ENCODE data around the gene PRSS2.

The PRSS2 gene

DNA sequence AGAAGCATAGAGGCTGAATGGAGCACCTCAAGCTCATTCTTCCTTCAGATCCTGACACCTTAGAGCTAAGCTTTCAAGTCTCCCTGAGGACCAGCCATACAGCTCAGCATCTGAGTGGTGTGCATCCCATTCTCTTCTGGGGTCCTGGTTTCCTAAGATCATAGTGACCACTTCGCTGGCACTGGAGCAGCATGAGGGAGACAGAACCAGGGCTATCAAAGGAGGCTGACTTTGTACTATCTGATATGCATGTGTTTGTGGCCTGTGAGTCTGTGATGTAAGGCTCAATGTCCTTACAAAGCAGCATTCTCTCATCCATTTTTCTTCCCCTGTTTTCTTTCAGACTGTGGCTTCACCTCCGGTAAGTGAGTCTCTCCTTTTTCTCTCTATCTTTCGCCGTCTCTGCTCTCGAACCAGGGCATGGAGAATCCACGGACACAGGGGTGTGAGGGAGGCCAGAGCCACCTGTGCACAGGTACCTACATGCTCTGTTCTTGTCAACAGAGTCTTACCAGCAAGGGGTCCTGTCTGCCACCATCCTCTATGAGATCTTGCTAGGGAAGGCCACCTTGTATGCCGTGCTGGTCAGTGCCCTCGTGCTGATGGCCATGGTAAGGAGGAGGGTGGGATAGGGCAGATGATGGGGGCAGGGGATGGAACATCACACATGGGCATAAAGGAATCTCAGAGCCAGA, 31.0 kb downstream of the PRSS2 start:
- DNase-seq (ENCODE audit: low read depth): no peak

DNA sequence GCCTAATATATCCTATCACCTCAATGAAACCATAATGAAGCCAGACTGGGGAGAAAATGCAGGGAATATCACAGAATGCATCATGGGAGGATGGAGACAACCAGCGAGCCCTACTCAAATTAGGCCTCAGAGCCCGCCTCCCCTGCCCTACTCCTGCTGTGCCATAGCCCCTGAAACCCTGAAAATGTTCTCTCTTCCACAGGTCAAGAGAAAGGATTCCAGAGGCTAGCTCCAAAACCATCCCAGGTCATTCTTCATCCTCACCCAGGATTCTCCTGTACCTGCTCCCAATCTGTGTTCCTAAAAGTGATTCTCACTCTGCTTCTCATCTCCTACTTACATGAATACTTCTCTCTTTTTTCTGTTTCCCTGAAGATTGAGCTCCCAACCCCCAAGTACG, 31.5 kb downstream of the PRSS2 start:
- DNase-seq (ENCODE audit: low read depth): no peak

DNA sequence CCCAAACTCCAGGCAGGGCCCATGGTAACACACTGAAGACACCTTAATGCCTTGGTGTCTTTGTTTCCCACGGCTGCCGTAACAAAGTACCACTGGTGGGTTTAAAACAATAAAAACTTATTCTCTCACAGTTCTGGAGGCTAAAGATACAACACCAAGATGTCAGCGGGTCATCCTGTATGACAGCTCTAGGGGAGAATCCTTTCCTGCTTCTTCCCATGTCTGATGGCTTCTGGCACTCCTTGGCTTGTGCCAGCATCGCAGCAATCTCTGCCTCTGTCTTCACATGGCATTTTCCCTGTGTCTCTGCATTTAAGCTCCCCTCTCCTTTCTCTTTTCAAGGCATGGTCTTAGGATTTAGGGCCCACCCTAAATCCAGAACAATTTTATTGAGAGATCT, 33.1 kb downstream of the PRSS2 start:
- DNase-seq (ENCODE audit: low read depth): no peak

DNA sequence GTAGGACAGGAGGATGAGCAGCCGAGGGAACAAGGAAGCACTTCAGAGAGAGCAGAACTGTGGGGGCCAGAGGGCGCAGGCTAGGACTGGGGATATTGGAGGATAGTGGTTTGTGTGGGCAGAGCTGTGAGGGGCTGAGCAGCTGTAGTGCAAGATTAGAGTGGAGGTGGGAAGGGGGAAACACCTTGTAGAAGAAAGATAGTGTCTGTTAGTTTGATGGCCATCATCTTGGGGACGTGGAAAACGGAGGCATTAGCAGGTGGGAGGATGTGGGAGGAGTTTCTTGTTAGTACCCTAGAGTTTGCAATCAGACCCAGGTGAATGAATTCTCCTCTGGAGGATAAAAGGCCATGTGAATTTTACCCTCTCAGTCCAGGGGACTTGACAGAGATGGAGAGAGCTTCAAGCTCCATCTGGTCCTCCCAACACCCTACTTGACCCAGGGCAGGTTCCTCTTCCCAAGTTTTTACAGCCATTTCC, 34.0 kb downstream of the PRSS2 start:
- DNase-seq (ENCODE audit: low read depth): no peak

DNA sequence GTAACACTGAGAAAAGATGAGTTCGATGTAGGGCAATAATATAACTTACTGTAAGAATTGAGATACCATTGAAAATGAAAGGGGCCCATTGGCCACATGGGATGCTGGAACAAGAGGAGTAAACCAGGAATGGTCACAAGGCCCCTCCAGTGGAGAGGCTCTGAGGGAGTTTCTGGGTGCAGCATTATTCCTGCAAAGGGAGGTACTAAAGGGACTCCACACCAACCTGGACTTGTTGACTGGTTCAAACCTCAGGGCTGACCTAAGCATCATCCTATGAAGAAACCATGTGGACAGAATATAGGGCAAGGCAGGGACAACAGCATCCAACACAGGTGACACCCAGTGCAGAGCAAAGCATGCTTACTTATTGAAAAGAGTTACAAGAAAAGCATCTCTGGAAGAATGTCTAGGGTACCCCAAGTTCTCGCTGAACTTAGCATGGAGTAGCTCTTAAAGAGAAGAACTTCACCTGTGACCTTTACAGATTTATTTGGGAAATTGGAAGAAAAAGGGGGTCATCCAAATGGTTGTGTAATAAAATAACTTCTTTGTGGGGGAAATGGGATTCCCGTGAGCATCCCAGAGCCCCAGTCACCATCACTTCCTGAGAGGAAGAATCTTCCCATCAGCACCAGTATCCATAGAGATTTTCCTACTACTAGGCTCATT, 34.7 kb downstream of the PRSS2 start:
- DNase-seq (ENCODE audit: low read depth): no peak

DNA sequence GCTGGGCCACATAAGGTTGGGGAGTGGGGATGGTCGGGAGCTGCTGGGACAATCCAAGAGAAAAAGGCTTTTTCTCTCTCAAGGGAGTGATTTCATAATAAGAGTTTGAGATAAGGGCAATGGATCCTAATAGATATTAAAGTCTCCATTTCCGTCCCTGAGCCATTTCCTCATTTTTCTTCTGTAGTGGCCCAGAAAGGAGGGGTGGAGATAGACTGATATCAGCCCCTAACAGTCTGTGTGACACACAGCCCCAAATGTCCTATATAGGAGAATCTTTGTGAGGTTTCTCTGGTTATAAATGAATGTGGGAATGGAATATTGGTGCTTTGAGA, 35.2 kb downstream of the PRSS2 start:
- DNase-seq (ENCODE audit: low read depth): no peak

DNA sequence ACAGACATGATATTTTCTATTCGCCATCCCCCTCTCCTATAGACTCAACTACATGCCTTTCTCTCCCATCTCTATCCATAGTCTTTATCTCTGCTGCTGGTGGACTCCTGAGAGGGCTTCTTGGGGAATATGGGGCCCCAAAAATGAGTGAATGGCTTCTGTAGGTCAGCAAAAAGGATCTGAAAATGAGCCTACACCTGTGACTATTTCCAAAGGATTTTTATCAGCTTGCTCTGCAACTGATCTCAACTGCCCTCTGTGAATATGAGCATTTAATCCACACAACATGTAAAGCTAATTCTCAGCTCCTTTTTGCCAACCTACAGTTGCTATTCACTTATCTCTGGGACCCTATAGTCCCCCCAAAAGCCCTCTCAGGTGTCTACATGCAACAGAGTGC, 36.2 kb downstream of the PRSS2 start:
- no peak for DNase-seq (ENCODE audit: low read depth)

DNA sequence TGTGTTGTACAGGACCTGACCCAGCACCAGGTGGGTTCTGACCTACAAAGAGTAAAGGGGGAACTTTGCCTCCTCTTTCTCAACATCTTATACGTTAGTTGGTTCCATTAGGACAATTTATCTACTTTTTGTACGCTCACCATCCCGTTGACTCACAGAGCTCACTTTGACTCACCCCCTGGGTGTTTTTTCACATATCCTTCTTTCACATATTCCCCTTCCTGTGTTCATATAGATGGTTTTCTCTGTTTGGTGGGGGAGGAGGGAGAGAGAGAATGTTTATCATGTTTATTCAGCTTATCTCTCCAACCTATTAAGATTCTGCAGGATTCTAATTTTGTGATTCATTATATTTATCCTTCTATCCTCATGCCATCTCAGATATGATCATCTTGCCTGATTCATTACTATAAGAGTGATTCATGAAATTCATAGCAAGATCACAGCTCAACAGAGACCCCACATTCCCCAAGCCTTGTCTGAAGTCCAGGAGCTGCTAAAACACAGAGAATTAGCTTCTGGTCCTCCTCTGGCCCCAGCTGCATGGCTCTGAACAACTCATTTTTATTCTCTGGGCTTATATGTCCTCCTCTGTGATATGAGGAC, 37.2 kb downstream of the PRSS2 start:
- DNase-seq (ENCODE audit: low read depth): no peak

DNA sequence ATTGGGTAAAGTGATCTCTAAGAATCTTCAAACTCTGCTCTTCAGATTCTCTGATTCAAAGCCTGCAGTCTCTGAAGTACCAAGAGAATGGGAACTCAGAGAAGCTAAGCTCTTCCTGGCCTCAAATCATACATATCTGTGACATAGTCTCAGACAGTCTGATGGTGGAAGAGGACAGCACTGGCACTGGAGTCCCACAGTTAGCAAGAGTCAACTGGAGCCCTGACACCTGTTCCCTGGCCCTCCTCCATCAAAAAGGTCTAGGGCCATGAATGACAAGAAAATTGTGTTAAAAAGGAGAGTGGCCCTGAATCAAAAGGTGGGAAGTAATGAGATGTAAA, 37.7 kb downstream of the PRSS2 start:
- DNase-seq (ENCODE audit: low read depth): no peak

DNA sequence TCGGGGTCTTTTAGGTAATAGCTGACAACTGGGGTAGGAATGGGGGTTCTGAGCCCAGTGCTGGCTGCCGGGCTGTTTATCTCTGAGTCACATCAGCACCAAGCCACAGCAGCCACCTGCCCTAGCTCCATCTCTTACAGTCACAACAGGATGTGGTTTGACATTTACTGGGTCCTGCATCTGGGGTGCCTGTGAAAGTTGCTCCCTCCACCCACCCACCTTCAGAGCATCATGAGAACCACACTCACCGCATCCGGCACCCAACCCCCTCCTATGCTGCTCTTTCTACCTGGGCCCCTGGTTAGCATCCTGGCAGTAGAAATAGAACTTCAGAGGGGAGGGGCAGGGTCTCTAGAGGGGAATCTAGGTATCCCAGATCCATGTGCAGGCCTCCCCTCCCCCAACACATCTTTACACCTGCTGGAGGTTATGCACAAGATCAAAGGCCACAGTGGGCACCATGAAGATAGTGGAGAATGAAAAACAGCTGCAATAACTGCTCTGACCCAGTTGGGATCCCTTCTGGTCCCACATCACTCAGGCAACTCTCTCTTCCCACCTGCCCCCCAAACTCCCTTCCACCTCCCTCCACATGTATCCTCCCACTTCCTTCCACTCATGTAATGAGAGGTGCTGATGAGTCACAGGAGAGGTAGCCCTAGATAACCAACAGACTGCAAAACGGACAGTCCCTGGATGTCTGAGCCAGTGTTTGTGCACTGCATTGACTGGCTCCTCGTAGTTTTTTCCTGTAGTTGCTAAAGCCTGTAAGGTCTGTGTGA, 38.2 kb downstream of the PRSS2 start:
- peak; percentile 93 for DNase-seq (ENCODE audit: low read depth)

DNA sequence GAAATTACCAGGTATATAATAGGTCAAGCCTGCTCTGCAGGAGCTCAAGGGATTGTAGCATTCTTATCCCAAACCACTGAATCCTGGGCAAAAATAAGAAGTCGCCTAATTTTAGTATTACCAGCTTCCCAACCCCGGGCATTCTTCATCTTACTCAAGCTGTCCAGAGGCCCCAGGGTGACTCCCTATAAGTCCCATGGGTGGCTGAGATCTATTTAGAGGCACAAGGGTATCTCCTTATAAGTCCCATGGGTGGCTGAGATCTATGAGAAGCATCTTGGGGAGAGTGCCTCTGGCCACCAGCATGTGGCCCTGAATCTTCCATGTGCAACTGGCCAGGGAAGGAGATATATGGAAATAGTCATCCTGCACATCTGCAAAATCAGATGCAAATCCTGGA, 38.9 kb downstream of the PRSS2 start:
- no peak for DNase-seq (ENCODE audit: low read depth)

DNA sequence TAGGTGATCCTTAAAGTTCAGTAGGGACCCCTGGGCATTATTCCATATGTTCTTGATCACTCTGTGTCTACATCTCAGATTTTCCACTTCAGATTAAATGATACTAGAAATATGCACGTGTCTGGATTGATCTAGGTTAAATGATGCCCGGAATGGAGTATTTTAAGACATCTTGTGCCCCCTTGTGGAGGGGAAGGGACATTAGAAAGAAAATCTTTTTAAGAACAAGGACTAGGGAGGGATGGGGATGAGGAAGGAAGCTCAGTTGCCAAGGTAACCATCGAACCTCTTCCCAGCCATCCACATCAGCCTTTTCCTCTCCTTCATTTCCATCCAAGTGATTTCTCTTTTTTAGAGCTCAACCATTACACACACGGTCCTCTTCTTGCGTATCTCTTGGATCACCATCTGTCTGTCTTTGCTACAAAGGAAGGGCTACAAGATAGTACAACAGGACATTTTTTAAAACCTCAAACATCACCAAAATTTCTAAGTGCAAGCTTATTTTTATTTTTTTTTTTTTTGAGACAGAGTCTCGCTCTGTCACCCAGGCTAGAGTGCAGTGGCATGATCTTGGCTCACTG, 40.5 kb downstream of the PRSS2 start:
- DNase-seq (ENCODE audit: low read depth): no peak

DNA sequence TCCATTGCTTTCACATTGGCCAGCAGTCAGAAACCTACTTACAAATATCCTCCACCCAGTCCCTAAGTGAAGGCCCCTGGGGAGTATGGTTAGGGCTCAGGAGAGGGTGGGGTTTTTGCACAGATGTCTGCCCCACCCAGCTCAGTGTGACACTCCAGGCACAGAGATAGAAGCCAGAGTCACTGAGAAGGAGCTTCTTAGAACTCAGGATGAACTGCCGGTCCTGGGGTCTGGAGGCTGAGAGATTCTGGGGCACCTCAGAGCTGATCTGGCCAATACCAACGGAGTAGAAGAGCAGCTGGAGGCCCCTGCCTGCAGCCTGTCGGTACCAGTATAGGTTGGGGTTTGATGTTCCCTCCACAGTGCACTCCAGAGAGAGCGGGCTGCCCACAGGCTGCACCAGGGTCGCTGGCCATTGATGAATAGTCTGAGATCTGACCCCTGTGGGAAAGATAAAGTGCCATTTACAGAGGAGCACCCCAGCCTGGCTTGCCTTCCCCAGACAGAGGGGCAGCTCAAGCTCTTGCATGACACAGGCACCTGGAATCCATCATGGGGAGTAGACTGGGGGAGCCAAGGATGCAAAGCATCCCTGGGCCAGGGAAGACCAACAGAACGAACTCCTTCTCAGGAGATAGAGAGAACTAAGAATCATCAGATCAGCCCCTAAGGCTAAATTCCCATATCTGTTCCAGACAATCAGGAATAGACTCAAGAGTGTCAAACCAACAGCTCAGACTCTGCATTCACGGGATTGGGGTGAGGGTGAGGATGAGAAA, 41.9 kb downstream of the PRSS2 start:
- DNase-seq (ENCODE audit: low read depth): no peak

DNA sequence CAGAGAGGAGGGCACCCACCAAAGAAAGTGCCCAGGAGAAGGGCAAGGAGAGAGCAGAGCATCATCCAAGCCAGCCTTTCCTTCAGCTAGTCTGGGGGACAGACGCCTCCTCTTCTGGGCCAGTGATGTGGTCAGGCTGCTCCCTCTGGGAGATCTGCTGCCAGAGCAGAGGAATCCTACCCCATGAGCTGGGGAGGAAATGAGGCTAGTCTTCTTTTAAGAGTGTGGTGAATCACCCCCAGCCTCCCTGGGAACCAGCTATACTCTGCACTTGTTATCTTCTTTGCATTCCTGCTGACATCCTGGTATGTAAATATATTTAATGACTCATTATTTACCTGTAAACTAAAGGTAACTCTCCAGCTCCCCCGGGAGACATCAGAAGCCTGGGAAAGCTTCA, 42.5 kb downstream of the PRSS2 start:
- DNase-seq (ENCODE audit: low read depth): no peak

DNA sequence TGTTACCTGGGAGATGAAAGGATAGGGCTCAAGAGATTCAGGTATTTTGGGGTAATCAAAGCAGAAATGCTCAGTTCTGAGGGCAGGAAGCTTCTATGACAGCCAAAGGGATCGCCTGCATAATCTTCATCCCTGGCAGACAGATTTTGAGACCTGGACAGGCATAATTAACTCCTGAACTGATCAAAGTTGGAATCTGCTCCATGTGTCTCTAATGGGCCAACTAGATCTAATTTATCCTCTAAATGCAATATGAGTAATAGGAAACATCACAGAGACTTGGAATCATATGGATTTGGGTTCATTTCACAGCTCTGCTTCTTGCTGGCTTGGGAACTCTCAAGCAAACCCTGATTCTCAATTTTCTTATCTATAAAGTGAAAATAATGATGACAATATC, 42.9 kb downstream of the PRSS2 start:
- DNase-seq (ENCODE audit: low read depth): no peak

DNA sequence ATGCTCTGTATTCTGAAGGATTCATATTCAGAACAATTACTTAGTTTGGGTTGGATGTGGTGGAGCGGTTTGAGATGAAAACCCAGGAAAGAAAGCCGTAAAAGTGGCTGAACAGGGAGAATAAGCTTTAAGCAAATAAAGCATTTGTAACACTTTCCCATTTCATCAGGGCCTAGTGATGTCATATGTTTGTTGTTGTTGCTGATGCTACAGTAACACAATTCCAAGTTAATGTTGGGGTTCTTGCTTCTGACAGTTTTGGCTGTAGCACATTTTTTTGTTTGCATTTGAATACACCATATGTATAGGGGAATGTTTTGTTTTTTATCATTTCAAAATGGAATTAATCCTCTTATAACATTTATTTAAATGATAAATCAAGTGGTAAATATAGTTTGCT, 43.7 kb downstream of the PRSS2 start:
- DNase-seq (ENCODE audit: low read depth): no peak

DNA sequence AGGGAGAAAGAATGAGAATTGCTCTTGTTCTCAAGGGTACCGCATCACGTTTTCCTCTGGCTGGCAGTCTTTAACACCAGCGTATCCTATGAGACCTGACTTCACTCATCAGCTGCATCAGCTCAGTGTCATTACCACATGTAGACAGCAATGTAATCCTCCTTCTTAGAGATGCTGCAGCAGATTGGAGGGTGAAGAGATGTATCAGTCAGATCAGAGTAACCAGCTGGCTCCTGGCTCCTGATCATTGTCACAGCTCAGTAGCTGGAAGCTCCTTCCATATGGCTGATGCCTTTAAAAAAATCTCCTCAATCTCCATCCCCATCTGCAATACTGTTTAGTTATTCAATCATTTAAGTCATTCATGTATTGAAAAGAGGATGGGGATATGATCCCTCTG, 44.4 kb downstream of the PRSS2 start:
- DNase-seq (ENCODE audit: low read depth): no peak

DNA sequence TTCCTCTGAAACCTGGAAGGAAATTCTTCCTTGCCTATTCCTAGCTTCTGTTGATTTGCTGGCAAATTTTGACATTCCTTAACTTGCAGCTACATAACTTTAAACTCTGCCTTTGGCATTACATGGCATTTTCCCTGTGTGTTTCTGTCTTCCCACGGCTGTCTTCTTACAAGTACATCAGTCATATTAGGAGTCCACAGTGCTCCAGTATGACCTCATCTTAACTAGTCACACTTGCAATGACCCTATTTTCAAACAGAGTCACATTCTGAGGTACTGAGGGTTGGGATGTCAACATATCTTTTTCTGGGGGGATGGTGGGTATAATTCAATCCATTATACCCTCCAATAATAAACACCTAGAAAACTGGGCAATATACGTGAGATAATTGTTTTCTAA, 46.7 kb downstream of the PRSS2 start:
- no peak for DNase-seq (ENCODE audit: low read depth)

DNA sequence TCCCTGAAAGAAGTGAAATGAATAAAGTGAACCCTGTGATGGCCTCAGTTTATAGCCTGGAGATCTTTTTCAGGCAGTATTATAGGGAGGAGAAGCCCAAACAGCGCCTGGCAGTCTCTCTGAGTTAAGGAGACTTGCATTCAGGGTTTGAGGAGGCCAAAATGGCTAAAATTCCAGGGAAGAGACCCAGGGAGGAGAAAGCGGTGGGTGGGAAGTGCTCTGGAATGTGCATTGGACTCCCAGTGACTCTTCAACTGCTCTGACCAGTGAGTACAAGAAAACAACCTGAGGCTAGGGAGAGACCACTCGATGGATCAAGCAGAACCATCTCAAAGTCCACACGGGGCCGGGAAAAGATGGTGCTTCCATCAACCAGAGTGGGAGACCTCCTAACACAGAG, 48.8 kb downstream of the PRSS2 start:
- DNase-seq (ENCODE audit: low read depth): no peak

DNA sequence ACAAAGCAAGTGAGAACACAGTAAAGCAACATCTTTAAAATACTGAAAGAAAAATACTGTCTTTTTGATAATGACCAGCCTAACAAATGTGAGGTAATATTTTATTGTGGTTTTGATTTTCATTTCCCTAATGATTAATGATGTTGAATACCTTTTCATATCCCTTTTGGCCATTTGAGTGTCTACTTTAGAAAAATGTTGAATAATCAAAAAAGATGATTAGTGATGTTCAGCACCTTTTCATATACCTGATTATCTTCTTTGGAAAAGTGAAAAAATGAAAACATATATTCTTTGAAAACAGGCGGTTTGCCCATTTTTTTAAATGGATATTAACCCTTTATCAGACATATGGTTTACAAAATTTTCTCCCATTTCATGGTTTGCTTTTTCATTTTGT, 51.9 kb downstream of the PRSS2 start:
- no peak for DNase-seq (ENCODE audit: low read depth)

Data from activated T-helper 9 cell treated with anti-CD3 and anti-CD28 coated beads, Interleukin-2, amount 50 U/mL, for 16 hours (primary cell).